Gastrocnemius medialis (tissue), 4 donors: ENCODE data around the gene CCDC187. TPM values are rescaled to one million over a fixed set of nuclear protein-coding genes. Genes with fewer than 3 reads are reported as not detected.

Experiments used
- ATAC-seq, 2 donors: fragments of 150-250 bp; one replicate each; pipeline ENCODE4 v1.9.1; 2016
- DNase-seq, 2 donors: peaks; one replicate each; pipeline ENCODE4 v3.0.0-alpha.2; 2019
- H3K27ac ChIP-seq, 4 donors: fragments of 200-600 bp; sonication (generic); 1 replicate in 1 of 4; 2 replicates in 3 of 4; pipeline ENCODE4 v1.5.1; 2016 to 2018; ENCODE audit warnings: mild to moderate bottlenecking in 2 of 4, moderate library complexity in 1 of 4
- H3K27me3 ChIP-seq, 3 donors: fragments of 200-600 bp; sonication (generic) in 2 of 3; 1 replicate in 1 of 3; 2 replicates in 2 of 3; pipeline versions ENCODE4 v1.5.1 to v1.6.0; 2016 to 2019; ENCODE audit warnings: mild to moderate bottlenecking in 1 of 3, moderate library complexity in 1 of 3
- H3K36me3 ChIP-seq, 2 donors: fragments of 200-600 bp; sonication (generic) in 1 of 2; one replicate each; pipeline ENCODE4 v1.5.1; 2017 to 2018
- H3K4me1 ChIP-seq, 2 donors: fragments of 200-600 bp; sonication (generic) in 1 of 2; one replicate each; pipeline ENCODE4 v1.5.1; 2016 to 2017; ENCODE audit warnings: mild to moderate bottlenecking in 2 of 2
- H3K4me3 ChIP-seq, 4 donors: fragments of 200-600 bp; sonication (generic) in 3 of 4; 1 replicate in 1 of 4; 2 replicates in 3 of 4; pipeline ENCODE4 v1.5.1; 2016 to 2019; ENCODE audit warnings: mild to moderate bottlenecking in 2 of 4
- H3K9me3 ChIP-seq, 3 donors: fragments of 200-600 bp; sonication (generic) in 2 of 3; 1 replicate in 1 of 3; 2 replicates in 2 of 3; pipeline ENCODE4 v1.5.1; 2016 to 2019
- POLR2A ChIP-seq, 2 donors: fragments of 450-650 bp; IDR thresholded peaks; one replicate each; pipeline ENCODE4 v1.6.1; 2017; ENCODE audit warnings: antibody characterized with exemption in 2 of 2, mild to moderate bottlenecking in 2 of 2, moderate library complexity in 2 of 2
- in situ Hi-C, 4 donors: fragments of 200-750 bp; cut with MboI; loops; one replicate each; pipeline versions ENCODE4 v1.15.0 to v1.8.0; 2017; ENCODE audit warnings: low sequenced_read_pairs in 4 of 4
- intact Hi-C: fragments of 100-400 bp; cut with DNase I; formaldehyde crosslinking; loops from one replicate; pipeline ENCODE4 v1.15.1; 2023; ENCODE audit warnings: low total_unique reads
- total RNA-seq, 4 donors: library from RNA; depleted of rRNA; stranded (reverse); fragments of >200 nt; gene quantifications; one replicate each; pipeline versions ENCODE4 v1.1.0 to v1.2.3, GENCODE V29; 2016
- TF ChIP-seq, protein P1 (sequence below), 5 experiments: fragments of 450-650 bp in 3 of 5; fragments of 200-600 bp in 2 of 5; sonication (generic) in 2 of 5; IDR thresholded peaks in 4 of 5; conservative IDR thresholded peaks in 1 of 5; 1 replicate in 4 of 5; 2 replicates in 1 of 5; pipeline ENCODE4 v1.5.1; 2016 to 2019; ENCODE audit warnings: antibody characterized with exemption in 5 of 5, mild to moderate bottlenecking in 3 of 5, moderate library complexity in 3 of 5

Gene CCDC187
- total RNA-seq, 4 donors from 2014 or later, result not detected

GRCh38 chr9:136318776-136319241, 14.9 kb upstream of the CCDC187 start:
- ATAC-seq (no peak), DNase-seq (no peak)
- no peaks in the 10 kb centered on the region for H3K36me3 ChIP-seq
- TF ChIP-seq POLR2A (IDR thresholded peaks at IDR 0.05), result no peak
- TF ChIP-seq, protein P1, sequence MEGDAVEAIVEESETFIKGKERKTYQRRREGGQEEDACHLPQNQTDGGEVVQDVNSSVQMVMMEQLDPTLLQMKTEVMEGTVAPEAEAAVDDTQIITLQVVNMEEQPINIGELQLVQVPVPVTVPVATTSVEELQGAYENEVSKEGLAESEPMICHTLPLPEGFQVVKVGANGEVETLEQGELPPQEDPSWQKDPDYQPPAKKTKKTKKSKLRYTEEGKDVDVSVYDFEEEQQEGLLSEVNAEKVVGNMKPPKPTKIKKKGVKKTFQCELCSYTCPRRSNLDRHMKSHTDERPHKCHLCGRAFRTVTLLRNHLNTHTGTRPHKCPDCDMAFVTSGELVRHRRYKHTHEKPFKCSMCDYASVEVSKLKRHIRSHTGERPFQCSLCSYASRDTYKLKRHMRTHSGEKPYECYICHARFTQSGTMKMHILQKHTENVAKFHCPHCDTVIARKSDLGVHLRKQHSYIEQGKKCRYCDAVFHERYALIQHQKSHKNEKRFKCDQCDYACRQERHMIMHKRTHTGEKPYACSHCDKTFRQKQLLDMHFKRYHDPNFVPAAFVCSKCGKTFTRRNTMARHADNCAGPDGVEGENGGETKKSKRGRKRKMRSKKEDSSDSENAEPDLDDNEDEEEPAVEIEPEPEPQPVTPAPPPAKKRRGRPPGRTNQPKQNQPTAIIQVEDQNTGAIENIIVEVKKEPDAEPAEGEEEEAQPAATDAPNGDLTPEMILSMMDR (IDR thresholded peaks at IDR 0.05 in 4 of 5, conservative IDR thresholded peaks at IDR 0.05 in 1 of 5), result no peak
- no peaks in the 10 kb centered on the region for H3K9me3 ChIP-seq
- H3K4me3 ChIP-seq, result no peak overlapping the region
- H3K27me3 ChIP-seq, result peaks cover 2 to 19% (median 3%) of the 10 kb centered on the region in 3 donors
- H3K4me1 ChIP-seq, result no peaks in the 10 kb centered on the region
- in situ Hi-C loops, result no loop called here
- no peak overlapping the region for H3K27ac ChIP-seq
- intact Hi-C loops, result no loop called here

- DNase-seq, result no peak
- no peaks in the 10 kb centered on the region for H3K9me3 ChIP-seq
- in situ Hi-C loops (no loop called here), intact Hi-C loops (no loop called here)
- no peak for ATAC-seq
- TF ChIP-seq POLR2A (IDR thresholded peaks at IDR 0.05), result no peak
- TF ChIP-seq, protein P1 (IDR thresholded peaks at IDR 0.05 in 4 of 5, conservative IDR thresholded peaks at IDR 0.05 in 1 of 5), result no peak
- H3K36me3 ChIP-seq, result no peaks in the 10 kb centered on the region
- no peak overlapping the region for H3K4me3 ChIP-seq
- no peaks in the 10 kb centered on the region for H3K4me1 ChIP-seq
- peaks cover 0 to 19% (median 5%) of the 10 kb centered on the region in 3 donors for H3K27me3 ChIP-seq
- no peak overlapping the region for H3K27ac ChIP-seq
Measured at GRCh38 chr9:136318111-136318775, 14.3 kb upstream of the CCDC187 start.

- in situ Hi-C loops, result no loop called here
- no peak overlapping the region for H3K27ac ChIP-seq
- no peaks in the 10 kb centered on the region for H3K9me3 ChIP-seq
- no peak overlapping the region for H3K4me3 ChIP-seq
- DNase-seq, result no peak
- no peak for ATAC-seq
- no peaks in the 10 kb centered on the region for H3K36me3 ChIP-seq
- intact Hi-C loops, result no loop called here
- peaks cover 0 to 19% (median 5%) of the 10 kb centered on the region in 3 donors for H3K27me3 ChIP-seq
- no peak for TF ChIP-seq POLR2A (IDR thresholded peaks at IDR 0.05)
- TF ChIP-seq, protein P1 (IDR thresholded peaks at IDR 0.05 in 4 of 5, conservative IDR thresholded peaks at IDR 0.05 in 1 of 5), result no peak
- no peaks in the 10 kb centered on the region for H3K4me1 ChIP-seq
Measured at GRCh38 chr9:136317695-136318094, 13.8 kb upstream of the CCDC187 start.

DNA sequence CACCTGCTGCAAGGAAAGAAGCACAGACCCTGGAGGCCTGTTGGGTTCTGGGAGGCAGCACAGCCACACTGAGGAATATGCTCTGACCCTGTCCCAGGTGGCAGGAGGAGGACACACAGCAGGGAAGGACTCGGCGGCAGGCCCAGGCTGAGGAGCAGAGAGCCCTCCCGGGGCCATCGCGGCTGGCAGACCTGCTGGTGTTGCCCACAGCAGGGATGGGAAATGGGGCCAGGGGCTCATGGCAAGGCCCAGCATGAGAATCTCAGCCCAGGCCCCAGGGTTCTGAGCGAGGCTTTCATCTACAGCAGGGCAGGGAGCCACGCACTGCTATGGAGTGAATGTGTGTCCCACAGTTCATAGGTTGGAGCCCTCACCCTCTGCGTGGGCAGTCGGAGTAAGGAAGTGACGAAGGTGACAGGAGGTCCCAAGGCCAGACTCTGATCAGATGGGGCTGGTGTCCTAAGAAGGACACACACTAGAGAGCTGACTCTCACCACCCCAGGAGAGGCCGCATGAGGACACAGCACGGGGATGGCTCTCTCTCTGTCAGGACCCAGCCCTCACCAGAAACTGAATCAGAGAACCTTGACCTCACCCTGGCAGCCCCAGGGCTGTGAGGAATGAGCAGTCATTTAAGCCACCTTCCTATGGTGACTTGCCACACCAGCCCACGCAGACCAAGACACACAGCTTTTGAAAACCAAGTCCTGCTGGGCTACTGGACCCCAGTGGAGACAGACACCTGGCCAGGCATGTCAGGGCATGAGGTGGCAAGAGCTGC, 13.2 kb upstream of the CCDC187 start:
- ATAC-seq, result no peak

More for the DNA sequence above, 13.2 kb upstream of the CCDC187 start:
- H3K4me1 ChIP-seq, result no peaks in the 10 kb centered on the region
- no peak overlapping the region for H3K27ac ChIP-seq
- DNase-seq, result no peak
- intact Hi-C loops, result no loop called here
- peaks cover 0 to 18% (median 9%) of the 10 kb centered on the region in 3 donors for H3K27me3 ChIP-seq
- no peak for TF ChIP-seq POLR2A (IDR thresholded peaks at IDR 0.05)
- TF ChIP-seq, protein P1 (IDR thresholded peaks at IDR 0.05 in 4 of 5, conservative IDR thresholded peaks at IDR 0.05 in 1 of 5), result no peak
- in situ Hi-C loops, result no loop called here
- no peak overlapping the region for H3K4me3 ChIP-seq
- H3K9me3 ChIP-seq, result no peaks in the 10 kb centered on the region
- no peaks in the 10 kb centered on the region for H3K36me3 ChIP-seq
